Sigmoid colon (tissue), 7 donors: ENCODE data around the gene DEDD. TPM values are rescaled to one million over a fixed set of nuclear protein-coding genes. Genes with fewer than 3 reads are reported as not detected.

ENCODE experiments used
- DNase-seq: peaks from one replicate; pipeline ENCODE4 v3.0.0-alpha.2; 2019
- H3K27ac ChIP-seq, 4 donors: fragments of 200-600 bp; sonication (generic); one replicate each; pipeline ENCODE4 v1.5.1; 2016 to 2019; ENCODE audit warnings: mild to moderate bottlenecking in 1 of 4
- H3K27me3 ChIP-seq, 3 donors: fragments of 200-600 bp; sonication (generic); one replicate each; pipeline ENCODE4 v1.5.1; 2019; ENCODE audit warnings: mild to moderate bottlenecking in 1 of 3
- H3K36me3 ChIP-seq, 4 donors: fragments of 200-600 bp; sonication (generic); one replicate each; pipeline ENCODE4 v1.5.1; 2016 to 2019
- H3K4me1 ChIP-seq, 4 donors: fragments of 200-600 bp; sonication (generic); one replicate each; pipeline ENCODE4 v1.5.1; 2017 to 2019
- H3K4me3 ChIP-seq, 4 donors: fragments of 200-600 bp; sonication (generic); one replicate each; pipeline ENCODE4 v1.5.1; 2017 to 2019; ENCODE audit warnings: mild to moderate bottlenecking in 2 of 4, moderate library complexity in 1 of 4
- H3K9me3 ChIP-seq, 4 donors: fragments of 200-600 bp in 3 of 4; sonication (generic) in 3 of 4; one replicate each; pipeline versions ENCODE4 v1.5.1 to v1.6.1; 2013 to 2019
- EP300 ChIP-seq, 4 donors: sonication (generic); formaldehyde crosslinking; IDR thresholded peaks; one replicate each; pipeline ENCODE4 v1.6.1; 2017; ENCODE audit warnings: antibody characterized with exemption in 4 of 4
- POLR2A ChIP-seq, 2 donors: fragments of 450-650 bp; IDR thresholded peaks; one replicate each; pipeline ENCODE4 v1.6.1; 2016; ENCODE audit warnings: antibody characterized with exemption in 2 of 2, mild to moderate bottlenecking in 2 of 2, moderate library complexity in 2 of 2
- POLR2AphosphoS5 ChIP-seq, 4 donors: sonication (generic); formaldehyde crosslinking; IDR thresholded peaks; one replicate each; pipeline ENCODE4 v1.6.1; 2017; ENCODE audit warnings: antibody characterized with exemption in 4 of 4
- WGBS, 2 donors: extraction: QIAGEN DNeasy Blood & Tissue Kit; methylation state at CpG; one replicate each; pipeline ENCODE4 v1.1.7; 2013; 5-methylcytosine and 5-hydroxymethylcytosine counted together
- intact Hi-C: fragments of 100-400 bp; cut with DNase I; formaldehyde crosslinking; loops from one replicate; pipeline ENCODE4 v1.15.1; 2023
- polyA plus RNA-seq, 3 donors: library from polyadenylated mRNA; stranded (reverse); fragments of 200-250 nt; gene quantifications; one replicate each; pipeline ENCODE4 v1.2.3, GENCODE V29; 2013
- total RNA-seq, 4 donors: library from RNA; depleted of rRNA; stranded (reverse); fragments of >200 nt; gene quantifications; one replicate each; pipeline ENCODE4 v1.1.0, GENCODE V29; 2016
- TF ChIP-seq, protein P1 (sequence below), 4 experiments: fragments of 450-650 bp in 3 of 4; fragments of 200-600 bp in 1 of 4; IDR thresholded peaks; one replicate each; pipeline ENCODE4 v1.5.1; 2016 to 2019; ENCODE audit warnings: antibody characterized with exemption in 4 of 4, mild to moderate bottlenecking in 3 of 4, moderate library complexity in 2 of 4
- donor health status: healthy with polysubstance abuse.
- donor health status: Bipolar disorder and iron deficiency.
- donor health status: healthy.

The DEDD gene
- total and polyA plus RNA-seq, 7 donors: 24.0 to 34.2 (median 30.5) TPM

DNA sequence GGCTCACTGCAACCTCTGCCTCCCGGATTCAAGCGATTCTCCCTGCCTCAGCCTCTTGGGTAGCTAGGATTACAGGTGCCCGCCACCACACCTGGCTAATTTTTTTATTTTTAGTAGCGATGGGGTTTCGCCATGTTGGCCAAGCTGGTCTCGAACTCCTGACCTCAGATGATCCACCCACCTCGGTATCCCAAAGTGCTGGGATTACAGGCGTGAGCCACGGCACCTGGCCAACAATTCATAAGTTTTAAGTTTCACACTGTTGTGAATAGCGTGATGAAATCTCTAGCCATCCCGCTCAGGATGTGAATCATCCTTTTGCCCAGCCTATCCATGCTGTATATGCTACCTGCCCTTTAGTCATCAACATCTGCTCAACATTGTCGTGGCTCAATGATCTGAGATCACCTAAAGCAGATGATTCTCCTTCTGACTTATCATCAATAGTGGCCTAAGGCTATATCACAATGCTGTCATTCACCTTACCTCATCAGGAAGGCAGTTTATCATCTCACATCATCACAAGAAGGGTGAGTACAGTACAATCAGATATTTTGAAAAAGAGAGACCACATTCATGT is 17.2 kb downstream of the DEDD start:
- no peak overlapping the region for H3K4me3 ChIP-seq
- no peaks in the 10 kb centered on the region for H3K27me3 ChIP-seq
- H3K36me3 ChIP-seq: peaks cover 0 to 23% (median 3%) of the 10 kb centered on the region in 4 donors
- TF ChIP-seq POLR2AphosphoS5 (IDR thresholded peaks at IDR 0.05) (no peak), POLR2A (IDR thresholded peaks at IDR 0.05) (no peak), EP300 (IDR thresholded peaks at IDR 0.05) (no peak)
- TF ChIP-seq, protein P1, sequence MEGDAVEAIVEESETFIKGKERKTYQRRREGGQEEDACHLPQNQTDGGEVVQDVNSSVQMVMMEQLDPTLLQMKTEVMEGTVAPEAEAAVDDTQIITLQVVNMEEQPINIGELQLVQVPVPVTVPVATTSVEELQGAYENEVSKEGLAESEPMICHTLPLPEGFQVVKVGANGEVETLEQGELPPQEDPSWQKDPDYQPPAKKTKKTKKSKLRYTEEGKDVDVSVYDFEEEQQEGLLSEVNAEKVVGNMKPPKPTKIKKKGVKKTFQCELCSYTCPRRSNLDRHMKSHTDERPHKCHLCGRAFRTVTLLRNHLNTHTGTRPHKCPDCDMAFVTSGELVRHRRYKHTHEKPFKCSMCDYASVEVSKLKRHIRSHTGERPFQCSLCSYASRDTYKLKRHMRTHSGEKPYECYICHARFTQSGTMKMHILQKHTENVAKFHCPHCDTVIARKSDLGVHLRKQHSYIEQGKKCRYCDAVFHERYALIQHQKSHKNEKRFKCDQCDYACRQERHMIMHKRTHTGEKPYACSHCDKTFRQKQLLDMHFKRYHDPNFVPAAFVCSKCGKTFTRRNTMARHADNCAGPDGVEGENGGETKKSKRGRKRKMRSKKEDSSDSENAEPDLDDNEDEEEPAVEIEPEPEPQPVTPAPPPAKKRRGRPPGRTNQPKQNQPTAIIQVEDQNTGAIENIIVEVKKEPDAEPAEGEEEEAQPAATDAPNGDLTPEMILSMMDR (IDR thresholded peaks at IDR 0.05): no peak
- no peak overlapping the region for H3K27ac ChIP-seq
- DNase-seq: no peak
- 90 to 93% methylated on average over 12 of the region's 12 CpGs for WGBS, 2 donors
- intact Hi-C loops: loop anchor here (5.0 kb wide), 2 partner anchors 42 to 68 kb away; partner anchors contain the start of genes USF1 and USP21
- H3K4me1 ChIP-seq: peaks cover 0 to 62% (median 48%) of the 10 kb centered on the region in 4 donors
- no peaks in the 10 kb centered on the region for H3K9me3 ChIP-seq

GRCh38 chr1:161114556-161114955 is 17.9 kb downstream of the DEDD start:
- TF ChIP-seq EP300 (IDR thresholded peaks at IDR 0.05): no peak
- no peak for TF ChIP-seq POLR2A (IDR thresholded peaks at IDR 0.05)
- TF ChIP-seq, protein P1 (IDR thresholded peaks at IDR 0.05): no peak
- TF ChIP-seq POLR2AphosphoS5 (IDR thresholded peaks at IDR 0.05): no peak
- H3K9me3 ChIP-seq: no peaks in the 10 kb centered on the region
- DNase-seq: no peak
- intact Hi-C loops: no loop called here
- no peak overlapping the region for H3K27ac ChIP-seq
- 72 to 87% methylated on average over 2 of the region's 2 CpGs for WGBS, 2 donors
- H3K4me1 ChIP-seq: peaks cover 0 to 55% (median 43%) of the 10 kb centered on the region in 4 donors
- no peak overlapping the region for H3K4me3 ChIP-seq
- H3K27me3 ChIP-seq: no peaks in the 10 kb centered on the region
- H3K36me3 ChIP-seq: peaks cover 0 to 20% (median 0%) of the 10 kb centered on the region in 4 donors

DNA sequence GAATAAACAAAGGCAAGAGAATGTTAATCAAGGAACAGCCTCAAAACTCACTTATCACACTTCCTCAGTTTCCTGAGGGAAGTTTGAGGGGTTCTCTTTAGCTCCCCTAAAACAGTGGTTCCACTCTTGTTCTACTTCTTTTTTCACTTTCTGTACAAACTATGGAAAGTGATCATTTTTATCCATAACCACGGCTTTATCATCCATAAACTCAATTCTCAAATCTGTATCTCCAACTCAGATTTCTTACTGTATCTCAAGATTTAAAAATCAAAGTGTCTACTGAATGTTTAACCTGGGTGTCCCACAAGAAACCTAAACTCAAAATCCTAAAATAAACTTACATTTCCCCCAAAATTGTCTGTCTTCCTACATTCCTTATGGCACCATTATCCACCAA is 18.6 kb downstream of the DEDD start:
- peaks cover 0 to 49% (median 37%) of the 10 kb centered on the region in 4 donors for H3K4me1 ChIP-seq
- intact Hi-C loops: no loop called here

DNA sequence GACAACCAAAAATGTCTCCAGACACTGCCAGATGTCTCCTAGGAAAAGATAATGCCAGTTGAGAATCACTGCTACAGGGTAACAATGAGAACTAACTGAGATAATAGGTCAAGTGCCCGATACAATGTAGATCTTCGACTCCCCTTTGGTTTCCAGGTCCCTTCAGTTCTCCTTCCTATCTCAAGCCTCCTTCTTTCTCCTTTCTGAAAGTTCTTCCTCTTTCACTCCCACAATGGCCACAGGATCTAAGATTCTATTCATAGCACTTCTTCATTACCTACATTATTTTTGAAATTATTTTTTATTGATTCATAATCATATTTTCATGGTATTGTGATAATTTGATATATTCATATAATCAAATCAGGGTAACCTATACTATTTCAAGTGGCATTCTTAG is 20.9 kb downstream of the DEDD start:
- Histone ChIP-seq H3K36me3 (peaks cover 0 to 20% (median 0%) of the 10 kb centered on the region in 4 donors), H3K4me3 (no peak overlapping the region), H3K9me3 (no peaks in the 10 kb centered on the region), H3K27me3 (no peaks in the 10 kb centered on the region), H3K27ac (no peak overlapping the region), H3K4me1 (peaks cover 0 to 34% (median 24%) of the 10 kb centered on the region in 4 donors)
- 70 to 90% methylated on average over 2 of the region's 2 CpGs for WGBS, 2 donors
- DNase-seq: no peak
- intact Hi-C loops: no loop called here
- TF ChIP-seq POLR2A (IDR thresholded peaks at IDR 0.05) (no peak), POLR2AphosphoS5 (IDR thresholded peaks at IDR 0.05) (no peak), EP300 (IDR thresholded peaks at IDR 0.05) (no peak)
- TF ChIP-seq, protein P1 (IDR thresholded peaks at IDR 0.05): no peak

More for the DNA sequence above, 18.6 kb downstream of the DEDD start:
- Histone ChIP-seq H3K27ac (no peak overlapping the region), H3K27me3 (no peaks in the 10 kb centered on the region), H3K4me3 (no peak overlapping the region), H3K9me3 (no peaks in the 10 kb centered on the region), H3K36me3 (peaks cover 0 to 20% (median 0%) of the 10 kb centered on the region in 4 donors)
- 56 to 83% methylated on average over 1 of the region's 1 CpG for WGBS, 2 donors
- DNase-seq: no peak
- TF ChIP-seq POLR2AphosphoS5 (IDR thresholded peaks at IDR 0.05) (no peak), POLR2A (IDR thresholded peaks at IDR 0.05) (no peak), EP300 (IDR thresholded peaks at IDR 0.05) (no peak)
- TF ChIP-seq, protein P1 (IDR thresholded peaks at IDR 0.05): no peak
